Breast epithelium (tissue), 3 donors: ENCODE results near the gene ST7L.
"Not testable (repeated sequence)": the region's sequence is repeated elsewhere in the genome, so short reads cannot be mapped to it uniquely, and the experiment has no call there.

Source experiments
- POLR2A ChIP-seq: fragments of 450-650 bp; IDR thresholded peaks from one replicate; pipeline ENCODE4 v1.6.1; 2016; ENCODE audit warnings: antibody characterized with exemption, mild to moderate bottlenecking, moderate library complexity
- POLR2AphosphoS5 ChIP-seq, 3 donors: sonication (generic); formaldehyde crosslinking; IDR thresholded peaks; one replicate each; pipeline ENCODE4 v1.6.1; 2017; ENCODE audit warnings: antibody characterized with exemption in 3 of 3
- TF ChIP-seq, protein P1 (sequence below), 3 donors: fragments of 450-650 bp; IDR thresholded peaks; one replicate each; pipeline ENCODE4 v1.5.1; 2016 to 2017; ENCODE audit warnings: antibody characterized with exemption in 3 of 3, mild to moderate bottlenecking in 3 of 3, moderate library complexity in 3 of 3

DNA sequence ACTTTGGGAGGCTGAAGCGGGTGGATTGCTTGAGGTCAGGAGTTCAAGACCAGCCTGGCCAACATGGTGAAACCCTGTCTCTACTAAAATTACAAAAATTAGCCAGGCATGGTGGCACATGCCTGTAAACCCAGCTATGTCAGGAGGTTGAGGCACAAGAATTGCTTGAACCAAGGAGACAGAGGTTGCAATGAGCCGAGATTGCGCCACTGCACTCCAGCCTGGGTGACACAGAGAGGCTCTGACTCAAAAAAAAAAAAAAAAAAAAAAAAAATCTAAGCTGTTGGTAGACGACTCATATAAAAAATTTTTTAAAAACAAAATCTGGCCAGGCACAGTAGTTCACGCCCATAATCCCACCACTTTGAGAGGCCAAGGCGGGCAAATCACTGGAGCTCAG, 131.3 kb downstream of the ST7L start:
- TF ChIP-seq, protein P1, sequence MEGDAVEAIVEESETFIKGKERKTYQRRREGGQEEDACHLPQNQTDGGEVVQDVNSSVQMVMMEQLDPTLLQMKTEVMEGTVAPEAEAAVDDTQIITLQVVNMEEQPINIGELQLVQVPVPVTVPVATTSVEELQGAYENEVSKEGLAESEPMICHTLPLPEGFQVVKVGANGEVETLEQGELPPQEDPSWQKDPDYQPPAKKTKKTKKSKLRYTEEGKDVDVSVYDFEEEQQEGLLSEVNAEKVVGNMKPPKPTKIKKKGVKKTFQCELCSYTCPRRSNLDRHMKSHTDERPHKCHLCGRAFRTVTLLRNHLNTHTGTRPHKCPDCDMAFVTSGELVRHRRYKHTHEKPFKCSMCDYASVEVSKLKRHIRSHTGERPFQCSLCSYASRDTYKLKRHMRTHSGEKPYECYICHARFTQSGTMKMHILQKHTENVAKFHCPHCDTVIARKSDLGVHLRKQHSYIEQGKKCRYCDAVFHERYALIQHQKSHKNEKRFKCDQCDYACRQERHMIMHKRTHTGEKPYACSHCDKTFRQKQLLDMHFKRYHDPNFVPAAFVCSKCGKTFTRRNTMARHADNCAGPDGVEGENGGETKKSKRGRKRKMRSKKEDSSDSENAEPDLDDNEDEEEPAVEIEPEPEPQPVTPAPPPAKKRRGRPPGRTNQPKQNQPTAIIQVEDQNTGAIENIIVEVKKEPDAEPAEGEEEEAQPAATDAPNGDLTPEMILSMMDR (IDR thresholded peaks at IDR 0.05) = not testable (repeated sequence)
- not testable (repeated sequence) for TF ChIP-seq POLR2AphosphoS5 (IDR thresholded peaks at IDR 0.05); POLR2A
